HG02610 (cell line): ENCODE measurements around the gene GABRB2.
"Not testable (repeated sequence)": the region's sequence is repeated elsewhere in the genome, so short reads cannot be mapped to it uniquely, and the experiment has no call there.

Experiments used
- ATAC-seq: cut with Tn5 transposase; IDR thresholded peaks from one replicate; pipeline ENCODE4 v1.9.1; 2021; ENCODE audit warnings: mild to moderate bottlenecking, moderate library complexity; ENCODE audit not compliant: unreplicated experiment

Gene GABRB2

GRCh38 chr5:161305601-161306000 is 240.9 kb downstream of the GABRB2 start:
- no peak for ATAC-seq

GRCh38 chr5:161302559-161302958 is 244.0 kb downstream of the GABRB2 start:
- ATAC-seq, result no peak

GRCh38 chr5:161301586-161301985 is 244.9 kb downstream of the GABRB2 start:
- ATAC-seq, result no peak

GRCh38 chr5:161299053-161299452 is 247.5 kb downstream of the GABRB2 start:
- ATAC-seq, result peak; percentile 68

GRCh38 chr5:161297388-161297787 is 249.1 kb downstream of the GABRB2 start:
- ATAC-seq, result not testable (repeated sequence)

GRCh38 chr5:161295721-161296250 is 250.7 kb downstream of the GABRB2 start:
- no peak for ATAC-seq

GRCh38 chr5:161288071-161288470 is 258.5 kb downstream of the GABRB2 start:
- no peak for ATAC-seq

GRCh38 chr5:161287436-161287835 is 259.1 kb downstream of the GABRB2 start:
- ATAC-seq, result no peak

- peak; percentile 96 for ATAC-seq
Observed at GRCh38 chr5:161286066-161286655, 260.4 kb downstream of the GABRB2 start.

- ATAC-seq, result no peak
Observed at GRCh38 chr5:161284445-161284844, 262.1 kb downstream of the GABRB2 start.

- no peak for ATAC-seq
Observed at GRCh38 chr5:161283296-161283695, 263.2 kb downstream of the GABRB2 start.

- peak; percentile 81 for ATAC-seq
Observed at GRCh38 chr5:161278739-161279660, 267.5 kb downstream of the GABRB2 start.

GRCh38 chr5:161277011-161277410 is 269.5 kb downstream of the GABRB2 start:
- no peak for ATAC-seq

GRCh38 chr5:161274951-161275350 is 271.6 kb downstream of the GABRB2 start:
- ATAC-seq, result no peak

GRCh38 chr5:161273410-161273809 is 273.1 kb downstream of the GABRB2 start:
- no peak for ATAC-seq

GRCh38 chr5:161271816-161272215 is 274.7 kb downstream of the GABRB2 start:
- ATAC-seq, result no peak

GRCh38 chr5:161269125-161269524 is 277.4 kb downstream of the GABRB2 start:
- ATAC-seq, result no peak

GRCh38 chr5:161266954-161267353 is 279.6 kb downstream of the GABRB2 start:
- ATAC-seq, result no peak

- no peak for ATAC-seq
Observed at GRCh38 chr5:161265006-161265405, 281.5 kb downstream of the GABRB2 start.

- no peak for ATAC-seq
Observed at GRCh38 chr5:161263191-161263590, 283.3 kb downstream of the GABRB2 start.

- no peak for ATAC-seq
Observed at GRCh38 chr5:161261668-161262323, 284.7 kb downstream of the GABRB2 start.
